WTC11 (cell line): ENCODE measurements around the gene NES. TPM values are rescaled to one million over a fixed set of nuclear protein-coding genes. Genes with fewer than 3 reads are reported as not detected.

ENCODE experiments used
- ATAC-seq: fragments of 200-7000 bp; cut with Tn5 transposase; 2 replicates; pipeline ENCODE4 v1.10.0; 2021; ENCODE audit warnings: mild to moderate bottlenecking, moderate library complexity
- CTCF ChIA-PET: fragments of 300-600 bp; sonication (Branson Sonifier 250); formaldehyde crosslinking; loops from one replicate; lab custom pipeline; 2021; ENCODE audit warnings: antibody characterized with exemption; lab: Charles Lee
- POLR2A ChIA-PET: fragments of 350-600 bp; sonication (Branson Sonifier 250); formaldehyde crosslinking; loops from one replicate; lab custom pipeline; 2021; ENCODE audit warnings: antibody characterized with exemption; lab: Charles Lee
- DNase-seq: peaks from one replicate; pipeline ENCODE4 v3.0.0; 2021; ENCODE audit warnings: low spot score
- H3K27ac Mint-ChIP-seq: 2 replicates; pipeline ENCODE4 v1.8.0; 2021; ENCODE audit warnings: mixed read lengths
- H3K27me3 Mint-ChIP-seq: 2 replicates; pipeline ENCODE4 v1.8.0; 2021; ENCODE audit warnings: low read depth, mild to moderate bottlenecking, moderate library complexity, mixed read lengths
- H3K36me3 Mint-ChIP-seq: 2 replicates; pipeline ENCODE4 v1.8.0; 2021; ENCODE audit warnings: mixed read lengths
- H3K4me1 Mint-ChIP-seq: 2 replicates; pipeline ENCODE4 v1.8.0; 2022; ENCODE audit warnings: mixed read lengths
- H3K4me3 Mint-ChIP-seq: 2 replicates; pipeline ENCODE4 v1.8.0; 2021; ENCODE audit warnings: mild to moderate bottlenecking, moderate library complexity, mixed read lengths
- H3K9me3 Mint-ChIP-seq: 2 replicates; pipeline ENCODE4 v1.8.0; 2021; ENCODE audit warnings: mixed read lengths
- CBFB ChIP-seq: sonication (generic); formaldehyde crosslinking; IDR thresholded peaks from 2 replicates; pipeline ENCODE4 v1.8.1; 2022; ENCODE audit warnings: mild to moderate bottlenecking, low read depth, missing genetic modification reagents
- ESRRA ChIP-seq: sonication (generic); formaldehyde crosslinking; IDR thresholded peaks from 2 replicates; pipeline ENCODE4 v1.8.1; 2022; ENCODE audit warnings: mild to moderate bottlenecking, missing genetic modification reagents, borderline replicate concordance
- ETV6 ChIP-seq: sonication (generic); formaldehyde crosslinking; IDR thresholded peaks from 2 replicates; pipeline ENCODE4 v1.8.1; 2022; ENCODE audit warnings: mild to moderate bottlenecking, missing genetic modification reagents
- GRHL2 ChIP-seq: fragments of 250-450 bp; sonication (Bioruptor Pico); IDR thresholded peaks from 2 replicates; pipeline ENCODE4 v1.8.0; 2022; ENCODE audit warnings: mild to moderate bottlenecking, moderate library complexity; ENCODE audit not compliant: insufficient replicate concordance, severe bottlenecking
- NFE2L1 ChIP-seq: sonication (generic); formaldehyde crosslinking; IDR thresholded peaks from 2 replicates; pipeline ENCODE4 v1.8.1; 2023; ENCODE audit warnings: missing genetic modification reagents
- NFYB ChIP-seq: sonication (generic); formaldehyde crosslinking; conservative IDR thresholded peaks from 2 replicates; pipeline ENCODE4 v1.8.0; 2022; ENCODE audit warnings: low read depth, missing genetic modification reagents
- NR1H2 ChIP-seq: sonication (generic); formaldehyde crosslinking; IDR thresholded peaks from 2 replicates; pipeline ENCODE4 v1.9.0; 2021; ENCODE audit warnings: mild to moderate bottlenecking, moderate library complexity, missing genetic modification reagents
- NR3C1 ChIP-seq: sonication (generic); formaldehyde crosslinking; conservative IDR thresholded peaks from 2 replicates; pipeline ENCODE4 v1.8.1; 2023; ENCODE audit warnings: low read depth, mild to moderate bottlenecking, missing genetic modification reagents
- OVOL2 ChIP-seq: fragments of 250-450 bp; sonication (Bioruptor Pico); IDR thresholded peaks from 2 replicates; pipeline ENCODE4 v1.9.0; 2021; ENCODE audit warnings: mild to moderate bottlenecking, borderline replicate concordance
- PRRX2 ChIP-seq: fragments of 250-450 bp; sonication (Bioruptor Pico); IDR thresholded peaks from 2 replicates; pipeline ENCODE4 v1.8.0; 2021; ENCODE audit warnings: mild to moderate bottlenecking
- RELA ChIP-seq: sonication (generic); formaldehyde crosslinking; IDR thresholded peaks from 2 replicates; pipeline ENCODE4 v1.8.1; 2022; ENCODE audit warnings: missing genetic modification reagents, mild to moderate bottlenecking, borderline replicate concordance
- SMAD4 ChIP-seq: sonication (generic); formaldehyde crosslinking; IDR thresholded peaks from 2 replicates; pipeline ENCODE4 v1.8.0; 2022; ENCODE audit warnings: mild to moderate bottlenecking, missing genetic modification reagents
- ZNF232 ChIP-seq: sonication (generic); formaldehyde crosslinking; IDR thresholded peaks from 2 replicates; pipeline ENCODE4 v1.8.0; 2022; ENCODE audit warnings: mild to moderate bottlenecking, missing genetic modification reagents
- ZNF416 ChIP-seq: fragments of 250-450 bp; sonication (Bioruptor Pico); IDR thresholded peaks from 2 replicates; pipeline ENCODE4 v1.9.0; 2021; ENCODE audit warnings: mild to moderate bottlenecking, inconsistent platforms
- total RNA-seq: library from RNA; stranded (reverse); gene quantifications from 3 replicates; pipeline ENCODE4 v1.2.3, GENCODE V29; 2021
- TF ChIP-seq, protein P1 (sequence below): sonication (generic); formaldehyde crosslinking; IDR thresholded peaks from 2 replicates; pipeline ENCODE4 v1.8.1; 2022; ENCODE audit warnings: missing genetic modification reagents, borderline replicate concordance
- TF ChIP-seq, protein P2 (sequence below): sonication (generic); formaldehyde crosslinking; IDR thresholded peaks from 2 replicates; pipeline ENCODE4 v1.8.1; 2022; ENCODE audit warnings: low read depth, mild to moderate bottlenecking, moderate library complexity, missing genetic modification reagents, borderline replicate concordance
- TF ChIP-seq, protein P3 (sequence below): sonication (generic); formaldehyde crosslinking; IDR thresholded peaks from 2 replicates; pipeline ENCODE4 v1.8.0; 2022; ENCODE audit warnings: mild to moderate bottlenecking, missing genetic modification reagents
- TF ChIP-seq, protein P4 (sequence below): sonication (generic); formaldehyde crosslinking; IDR thresholded peaks from 2 replicates; pipeline ENCODE4 v1.8.0; 2022; ENCODE audit warnings: mild to moderate bottlenecking, missing genetic modification reagents
- TF ChIP-seq, protein P5 (sequence below): fragments of 200-600 bp; IDR thresholded peaks from 2 replicates; pipeline ENCODE4 v1.8.0; 2022; ENCODE audit warnings: antibody characterized with exemption
- TF ChIP-seq, protein P6 (sequence below): sonication (generic); formaldehyde crosslinking; IDR thresholded peaks from 2 replicates; pipeline ENCODE4 v1.8.1; 2023; ENCODE audit warnings: mild to moderate bottlenecking, missing genetic modification reagents
- TF ChIP-seq, protein P7 (sequence below): fragments of 250-450 bp; sonication (Bioruptor Pico); IDR thresholded peaks from 2 replicates; pipeline ENCODE4 v1.9.0; 2021; ENCODE audit warnings: moderate library complexity, mild to moderate bottlenecking, inconsistent platforms, borderline replicate concordance
- TF ChIP-seq, protein P8 (sequence below): fragments of 250-450 bp; sonication (Bioruptor Pico); conservative IDR thresholded peaks from 2 replicates; pipeline ENCODE4 v1.9.0; 2021; ENCODE audit warnings: mild to moderate bottlenecking

NES gene
- total RNA-seq, 1 experiment from 2014 or later = 127 TPM

DNA sequence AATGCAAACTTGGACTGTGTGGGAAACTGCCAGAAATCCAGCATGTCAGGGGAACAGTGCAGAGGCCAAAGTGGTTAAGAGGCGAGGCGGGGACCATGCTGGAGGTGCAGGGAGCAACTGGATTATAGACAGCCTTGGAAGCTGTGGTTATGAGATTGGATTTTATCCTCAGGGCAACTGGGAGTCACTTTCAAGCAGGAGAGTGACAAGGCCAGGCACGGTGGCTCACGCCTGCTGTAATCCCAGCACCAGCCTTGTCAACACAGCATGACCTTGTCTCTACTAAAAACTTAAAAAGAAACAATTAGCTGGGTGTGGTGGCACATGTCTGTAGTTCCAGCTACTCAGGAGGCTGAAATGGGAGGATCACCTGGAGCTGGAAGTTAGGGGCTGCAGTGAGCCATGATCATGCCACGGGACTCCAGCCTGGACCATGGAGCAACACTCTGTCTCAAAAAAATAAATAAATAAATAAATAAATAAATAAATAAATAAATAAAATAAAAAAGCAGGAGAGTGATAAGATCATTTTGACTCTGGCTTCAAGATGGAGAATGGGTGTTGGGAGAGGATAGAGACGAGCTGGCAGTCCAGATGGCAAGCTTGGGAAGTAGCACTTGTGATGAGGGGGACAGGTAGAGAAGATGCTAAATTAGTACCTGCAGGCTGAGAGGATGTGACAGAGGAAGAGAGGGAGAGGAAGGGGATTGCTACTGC lies 54.5 kb downstream of the NES start (continued):
- TF ChIP-seq NFYB (CRISPR knock-in tag) (no peak), GRHL2 (no peak)
- TF ChIP-seq, protein P1, sequence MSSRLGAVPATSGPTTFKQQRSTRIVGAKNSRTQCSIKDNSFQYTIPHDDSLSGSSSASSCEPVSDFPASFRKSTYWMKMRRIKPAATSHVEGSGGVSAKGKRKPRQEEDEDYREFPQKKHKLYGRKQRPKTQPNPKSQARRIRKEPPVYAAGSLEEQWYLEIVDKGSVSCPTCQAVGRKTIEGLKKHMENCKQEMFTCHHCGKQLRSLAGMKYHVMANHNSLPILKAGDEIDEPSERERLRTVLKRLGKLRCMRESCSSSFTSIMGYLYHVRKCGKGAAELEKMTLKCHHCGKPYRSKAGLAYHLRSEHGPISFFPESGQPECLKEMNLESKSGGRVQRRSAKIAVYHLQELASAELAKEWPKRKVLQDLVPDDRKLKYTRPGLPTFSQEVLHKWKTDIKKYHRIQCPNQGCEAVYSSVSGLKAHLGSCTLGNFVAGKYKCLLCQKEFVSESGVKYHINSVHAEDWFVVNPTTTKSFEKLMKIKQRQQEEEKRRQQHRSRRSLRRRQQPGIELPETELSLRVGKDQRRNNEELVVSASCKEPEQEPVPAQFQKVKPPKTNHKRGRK = no peak

DNA sequence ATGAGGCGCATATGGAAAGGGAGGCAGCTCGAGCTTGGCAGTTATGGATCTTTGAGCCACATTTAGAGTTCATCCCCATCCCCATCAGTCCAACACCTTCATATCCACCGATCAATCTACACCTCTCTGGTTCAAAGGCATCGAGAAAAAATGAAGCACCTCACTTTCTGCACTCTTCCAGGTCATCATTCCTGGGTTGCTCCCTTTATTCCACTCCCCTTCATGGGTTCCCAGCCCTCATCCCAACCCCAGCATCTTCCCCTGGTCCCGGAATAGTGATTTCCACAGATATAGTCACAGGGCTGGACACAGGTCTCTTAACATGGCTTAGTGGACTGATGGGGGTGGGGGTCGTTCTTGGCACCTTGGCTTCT lies 57.6 kb downstream of the NES start:
- Mint-ChIP-seq H3K36me3 (no peaks in the 10 kb centered on the region), H3K9me3 (no peaks in the 10 kb centered on the region), H3K4me1 (peaks cover 7% of the 10 kb centered on the region), H3K27me3 (peaks cover 59% of the 10 kb centered on the region), H3K27ac (no peak overlapping the region), H3K4me3 (no peak overlapping the region)
- ATAC-seq (no peak), DNase-seq (no peak)
- POLR2A ChIA-PET = interaction anchor here (0.8 to 1.1 kb wide), 3 partner anchors 11 to 121 kb away, joined by 3 to 4 read pairs (median 3); no protein-coding TSS in a partner anchor
- CTCF ChIA-PET = interaction anchor here (0.5 to 13.2 kb wide), 52 partner anchors 8 to 308 kb away, joined by 3 to 365 read pairs (median 4); partner anchors contain the start of genes BCAN, CRABP2, LRRC71 and MEF2D
- TF ChIP-seq RELA (CRISPR knock-in tag) (no peak), GRHL2 (no peak), OVOL2 (CRISPR knock-in tag) (no peak), PRRX2 (no peak), ESRRA (CRISPR knock-in tag) (no peak), ETV6 (CRISPR knock-in tag) (no peak), CBFB (no peak), NFE2L1 (CRISPR knock-in tag) (no peak), ZNF232 (CRISPR knock-in tag) (no peak), ZNF416 (CRISPR knock-in tag) (no peak), SMAD4 (no peak), NR3C1 (CRISPR knock-in tag) (no peak), NR1H2 (CRISPR knock-in tag) (no peak)
- TF ChIP-seq, protein P2, sequence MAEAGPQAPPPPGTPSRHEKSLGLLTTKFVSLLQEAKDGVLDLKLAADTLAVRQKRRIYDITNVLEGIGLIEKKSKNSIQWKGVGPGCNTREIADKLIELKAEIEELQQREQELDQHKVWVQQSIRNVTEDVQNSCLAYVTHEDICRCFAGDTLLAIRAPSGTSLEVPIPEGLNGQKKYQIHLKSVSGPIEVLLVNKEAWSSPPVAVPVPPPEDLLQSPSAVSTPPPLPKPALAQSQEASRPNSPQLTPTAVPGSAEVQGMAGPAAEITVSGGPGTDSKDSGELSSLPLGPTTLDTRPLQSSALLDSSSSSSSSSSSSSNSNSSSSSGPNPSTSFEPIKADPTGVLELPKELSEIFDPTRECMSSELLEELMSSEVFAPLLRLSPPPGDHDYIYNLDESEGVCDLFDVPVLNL (CRISPR knock-in tag) = no peak
- TF ChIP-seq, protein P3, sequence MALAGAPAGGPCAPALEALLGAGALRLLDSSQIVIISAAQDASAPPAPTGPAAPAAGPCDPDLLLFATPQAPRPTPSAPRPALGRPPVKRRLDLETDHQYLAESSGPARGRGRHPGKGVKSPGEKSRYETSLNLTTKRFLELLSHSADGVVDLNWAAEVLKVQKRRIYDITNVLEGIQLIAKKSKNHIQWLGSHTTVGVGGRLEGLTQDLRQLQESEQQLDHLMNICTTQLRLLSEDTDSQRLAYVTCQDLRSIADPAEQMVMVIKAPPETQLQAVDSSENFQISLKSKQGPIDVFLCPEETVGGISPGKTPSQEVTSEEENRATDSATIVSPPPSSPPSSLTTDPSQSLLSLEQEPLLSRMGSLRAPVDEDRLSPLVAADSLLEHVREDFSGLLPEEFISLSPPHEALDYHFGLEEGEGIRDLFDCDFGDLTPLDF (CRISPR knock-in tag) = no peak
- TF ChIP-seq, protein P4, sequence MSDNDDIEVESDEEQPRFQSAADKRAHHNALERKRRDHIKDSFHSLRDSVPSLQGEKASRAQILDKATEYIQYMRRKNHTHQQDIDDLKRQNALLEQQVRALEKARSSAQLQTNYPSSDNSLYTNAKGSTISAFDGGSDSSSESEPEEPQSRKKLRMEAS (CRISPR knock-in tag) = no peak
- TF ChIP-seq, protein P5, sequence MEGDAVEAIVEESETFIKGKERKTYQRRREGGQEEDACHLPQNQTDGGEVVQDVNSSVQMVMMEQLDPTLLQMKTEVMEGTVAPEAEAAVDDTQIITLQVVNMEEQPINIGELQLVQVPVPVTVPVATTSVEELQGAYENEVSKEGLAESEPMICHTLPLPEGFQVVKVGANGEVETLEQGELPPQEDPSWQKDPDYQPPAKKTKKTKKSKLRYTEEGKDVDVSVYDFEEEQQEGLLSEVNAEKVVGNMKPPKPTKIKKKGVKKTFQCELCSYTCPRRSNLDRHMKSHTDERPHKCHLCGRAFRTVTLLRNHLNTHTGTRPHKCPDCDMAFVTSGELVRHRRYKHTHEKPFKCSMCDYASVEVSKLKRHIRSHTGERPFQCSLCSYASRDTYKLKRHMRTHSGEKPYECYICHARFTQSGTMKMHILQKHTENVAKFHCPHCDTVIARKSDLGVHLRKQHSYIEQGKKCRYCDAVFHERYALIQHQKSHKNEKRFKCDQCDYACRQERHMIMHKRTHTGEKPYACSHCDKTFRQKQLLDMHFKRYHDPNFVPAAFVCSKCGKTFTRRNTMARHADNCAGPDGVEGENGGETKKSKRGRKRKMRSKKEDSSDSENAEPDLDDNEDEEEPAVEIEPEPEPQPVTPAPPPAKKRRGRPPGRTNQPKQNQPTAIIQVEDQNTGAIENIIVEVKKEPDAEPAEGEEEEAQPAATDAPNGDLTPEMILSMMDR = no peak
- TF ChIP-seq, protein P6, sequence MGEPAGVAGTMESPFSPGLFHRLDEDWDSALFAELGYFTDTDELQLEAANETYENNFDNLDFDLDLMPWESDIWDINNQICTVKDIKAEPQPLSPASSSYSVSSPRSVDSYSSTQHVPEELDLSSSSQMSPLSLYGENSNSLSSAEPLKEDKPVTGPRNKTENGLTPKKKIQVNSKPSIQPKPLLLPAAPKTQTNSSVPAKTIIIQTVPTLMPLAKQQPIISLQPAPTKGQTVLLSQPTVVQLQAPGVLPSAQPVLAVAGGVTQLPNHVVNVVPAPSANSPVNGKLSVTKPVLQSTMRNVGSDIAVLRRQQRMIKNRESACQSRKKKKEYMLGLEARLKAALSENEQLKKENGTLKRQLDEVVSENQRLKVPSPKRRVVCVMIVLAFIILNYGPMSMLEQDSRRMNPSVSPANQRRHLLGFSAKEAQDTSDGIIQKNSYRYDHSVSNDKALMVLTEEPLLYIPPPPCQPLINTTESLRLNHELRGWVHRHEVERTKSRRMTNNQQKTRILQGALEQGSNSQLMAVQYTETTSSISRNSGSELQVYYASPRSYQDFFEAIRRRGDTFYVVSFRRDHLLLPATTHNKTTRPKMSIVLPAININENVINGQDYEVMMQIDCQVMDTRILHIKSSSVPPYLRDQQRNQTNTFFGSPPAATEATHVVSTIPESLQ (CRISPR knock-in tag) = no peak
- TF ChIP-seq, protein P7, sequence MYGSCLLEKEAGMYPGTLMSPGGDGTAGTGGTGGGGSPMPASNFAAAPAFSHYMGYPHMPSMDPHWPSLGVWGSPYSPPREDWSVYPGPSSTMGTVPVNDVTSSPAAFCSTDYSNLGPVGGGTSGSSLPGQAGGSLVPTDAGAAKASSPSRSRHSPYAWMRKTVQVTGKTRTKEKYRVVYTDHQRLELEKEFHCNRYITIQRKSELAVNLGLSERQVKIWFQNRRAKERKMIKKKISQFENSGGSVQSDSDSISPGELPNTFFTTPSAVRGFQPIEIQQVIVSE (CRISPR knock-in tag) = no peak
- TF ChIP-seq, protein P8, sequence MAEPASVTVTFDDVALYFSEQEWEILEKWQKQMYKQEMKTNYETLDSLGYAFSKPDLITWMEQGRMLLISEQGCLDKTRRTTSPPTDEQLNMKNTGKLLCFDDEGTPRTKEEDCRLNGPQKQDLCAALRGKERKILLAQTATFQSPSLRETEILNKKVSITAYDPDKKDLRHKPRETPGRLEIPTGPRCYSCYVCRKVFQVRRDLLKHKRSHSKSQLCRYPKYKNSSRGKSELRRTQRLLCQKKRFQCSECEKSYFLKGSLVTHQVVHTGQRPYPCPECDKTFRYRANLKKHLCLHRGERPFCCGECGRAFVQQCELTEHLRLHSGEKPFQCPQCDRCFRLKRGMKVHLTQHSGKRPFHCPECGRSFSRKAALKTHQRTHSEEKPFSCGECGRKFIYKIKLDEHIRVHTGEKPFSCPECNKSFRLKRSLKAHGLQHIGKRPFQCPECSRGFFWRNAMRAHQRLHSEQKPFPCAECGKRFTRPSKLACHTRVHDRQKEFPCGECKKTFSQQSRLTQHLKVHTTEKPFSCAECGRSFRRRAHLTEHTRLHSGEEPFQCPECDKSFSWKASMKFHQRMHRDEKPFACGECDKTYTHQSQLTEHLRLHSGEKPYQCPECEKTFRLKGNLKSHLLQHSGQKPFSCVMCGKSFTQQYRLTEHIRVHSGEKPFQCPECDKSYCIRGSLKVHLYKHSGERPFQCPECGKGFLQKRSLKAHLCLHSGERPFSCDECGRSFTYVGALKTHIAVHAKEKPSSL (CRISPR knock-in tag) = no peak
- TF ChIP-seq, all 79 proteins: peak for 0
